Nephron (organoid): ENCODE data around the gene TMC6.

ENCODE experiments used
- H3K27ac Mint-ChIP-seq, 3 experiments: 2 replicates each; pipeline ENCODE4 v1.8.0; 2020; ENCODE audit warnings: mixed read lengths in 3 of 3, mild to moderate bottlenecking in 2 of 3, moderate library complexity in 1 of 3
- H3K27me3 Mint-ChIP-seq: 2 replicates; pipeline ENCODE4 v1.8.0; 2021; ENCODE audit warnings: low read depth, mild to moderate bottlenecking, moderate library complexity, mixed read lengths
- H3K36me3 Mint-ChIP-seq: 2 replicates; pipeline ENCODE4 v1.8.0; 2020; ENCODE audit warnings: low read depth, mixed read lengths
- H3K4me1 Mint-ChIP-seq: 2 replicates; pipeline ENCODE4 v1.8.0; 2020; ENCODE audit warnings: mixed read lengths
- H3K4me3 Mint-ChIP-seq, 3 experiments: 2 replicates each; pipeline ENCODE4 v1.8.0; 2020; ENCODE audit warnings: mild to moderate bottlenecking in 3 of 3, mixed read lengths in 3 of 3, moderate library complexity in 2 of 3
- H3K9me3 Mint-ChIP-seq: 2 replicates; pipeline ENCODE4 v1.8.0; 2020; ENCODE audit warnings: mixed read lengths
- CTCF ChIP-seq, 3 experiments: fragments of 200-600 bp; sonication (generic); IDR thresholded peaks; one replicate each; pipeline ENCODE4 v1.5.0; 2021; ENCODE audit warnings: antibody characterized with exemption in 3 of 3; ENCODE audit not compliant: unreplicated experiment in 3 of 3

The TMC6 gene

GRCh38 chr17:78124836-78125137 is 3.8 kb downstream of the TMC6 start:
- Mint-ChIP-seq H3K4me1 (peaks cover 25% of the 10 kb centered on the region), H3K27ac (no peak overlapping the region), H3K4me3 (no peak overlapping the region), H3K27me3 (no peaks in the 10 kb centered on the region), H3K9me3 (no peaks in the 10 kb centered on the region), H3K36me3 (peaks cover 12% of the 10 kb centered on the region)
- TF ChIP-seq CTCF (IDR thresholded peaks at IDR 0.05; ENCODE audit: unreplicated experiment in 3 of 3): no peak

- peaks cover 22% of the 10 kb centered on the region for H3K4me1 Mint-ChIP-seq
- no peak overlapping the region for H3K4me3 Mint-ChIP-seq
- peaks cover 12% of the 10 kb centered on the region for H3K36me3 Mint-ChIP-seq
- no peak overlapping the region for H3K27ac Mint-ChIP-seq
- no peak for TF ChIP-seq CTCF (IDR thresholded peaks at IDR 0.05; ENCODE audit: unreplicated experiment in 3 of 3)
- no peaks in the 10 kb centered on the region for H3K9me3 Mint-ChIP-seq
- H3K27me3 Mint-ChIP-seq: no peaks in the 10 kb centered on the region
Measured at GRCh38 chr17:78124081-78124835, 4.3 kb downstream of the TMC6 start.

- peak overlapping the region in 2 of 3 experiments; percentile 8 to 44 for H3K4me3 Mint-ChIP-seq
- no peaks in the 10 kb centered on the region for H3K9me3 Mint-ChIP-seq
Measured at GRCh38 chr17:78123258-78123929, 5.2 kb downstream of the TMC6 start.

GRCh38 chr17:78122931-78123249 is 5.7 kb downstream of the TMC6 start:
- no peaks in the 10 kb centered on the region for H3K27me3 Mint-ChIP-seq
- no peak overlapping the region for H3K27ac Mint-ChIP-seq
- no peaks in the 10 kb centered on the region for H3K9me3 Mint-ChIP-seq
- no peak for TF ChIP-seq CTCF (IDR thresholded peaks at IDR 0.05; ENCODE audit: unreplicated experiment in 3 of 3)
- no peak overlapping the region for H3K4me3 Mint-ChIP-seq
- H3K4me1 Mint-ChIP-seq: peaks cover 15% of the 10 kb centered on the region
- H3K36me3 Mint-ChIP-seq: peaks cover 12% of the 10 kb centered on the region

More at GRCh38 chr17:78123258-78123929, 5.2 kb downstream of the TMC6 start:
- H3K27me3 Mint-ChIP-seq: no peaks in the 10 kb centered on the region
- no peak for TF ChIP-seq CTCF (IDR thresholded peaks at IDR 0.05; ENCODE audit: unreplicated experiment in 3 of 3)
- peaks cover 15% of the 10 kb centered on the region for H3K4me1 Mint-ChIP-seq
- peaks cover 12% of the 10 kb centered on the region for H3K36me3 Mint-ChIP-seq
- no peak overlapping the region for H3K27ac Mint-ChIP-seq

GRCh38 chr17:78122216-78122930 is 6.2 kb downstream of the TMC6 start:
- TF ChIP-seq CTCF (IDR thresholded peaks at IDR 0.05; ENCODE audit: unreplicated experiment in 3 of 3): no peak
- no peaks in the 10 kb centered on the region for H3K27me3 Mint-ChIP-seq
- H3K4me3 Mint-ChIP-seq: no peak overlapping the region
- H3K4me1 Mint-ChIP-seq: peaks cover 15% of the 10 kb centered on the region
- peaks cover 12% of the 10 kb centered on the region for H3K36me3 Mint-ChIP-seq
- no peak overlapping the region for H3K27ac Mint-ChIP-seq
- H3K9me3 Mint-ChIP-seq: no peaks in the 10 kb centered on the region
